ENCODE measurements around the gene HOXB4.

The HOXB4 gene

GRCh38 chr17:48550502-48551213 lies 27.5 kb downstream of the HOXB4 start:
- in situ Hi-C loops (cut with MboI; ENCODE audit: low sequenced_read_pairs) = no loop called here

GRCh38 chr17:48549914-48550501 lies 28.1 kb downstream of the HOXB4 start:
- in situ Hi-C loops (cut with MboI; ENCODE audit: low sequenced_read_pairs) = no loop called here

- in situ Hi-C loops (cut with MboI; ENCODE audit: low sequenced_read_pairs) = no loop called here
Measured at GRCh38 chr17:48549281-48549630, 28.9 kb downstream of the HOXB4 start.

- in situ Hi-C loops (cut with MboI; ENCODE audit: low sequenced_read_pairs) = no loop called here
Measured at GRCh38 chr17:48548523-48549280, 29.4 kb downstream of the HOXB4 start.

- in situ Hi-C loops (cut with MboI; ENCODE audit: low sequenced_read_pairs) = no loop called here
Measured at GRCh38 chr17:48547808-48548522, 30.2 kb downstream of the HOXB4 start.

GRCh38 chr17:48546924-48547807 lies 31.0 kb downstream of the HOXB4 start:
- in situ Hi-C loops (cut with MboI; ENCODE audit: low sequenced_read_pairs) = no loop called here

GRCh38 chr17:48546137-48546923 lies 31.8 kb downstream of the HOXB4 start:
- in situ Hi-C loops (cut with MboI; ENCODE audit: low sequenced_read_pairs) = no loop called here

- in situ Hi-C loops (cut with MboI; ENCODE audit: low sequenced_read_pairs) = no loop called here
Measured at GRCh38 chr17:48545539-48545938, 32.6 kb downstream of the HOXB4 start.

- in situ Hi-C loops (cut with MboI; ENCODE audit: low sequenced_read_pairs) = no loop called here
Measured at GRCh38 chr17:48545022-48545375, 33.2 kb downstream of the HOXB4 start, which contains the start of gene HOXB2. HOXB2 (minus strand) TSS chr17:48545109; CDS start chr17:48544911, 198 bp downstream.

- in situ Hi-C loops (cut with MboI; ENCODE audit: low sequenced_read_pairs) = no loop called here
Measured at GRCh38 chr17:48544349-48545021, 33.7 kb downstream of the HOXB4 start.

- in situ Hi-C loops (cut with MboI; ENCODE audit: low sequenced_read_pairs) = no loop called here
Measured at GRCh38 chr17:48543854-48544348, 34.2 kb downstream of the HOXB4 start.

GRCh38 chr17:48543107-48543853 lies 34.9 kb downstream of the HOXB4 start:
- in situ Hi-C loops (cut with MboI; ENCODE audit: low sequenced_read_pairs) = no loop called here

- in situ Hi-C loops (cut with MboI; ENCODE audit: low sequenced_read_pairs) = no loop called here
Measured at GRCh38 chr17:48542698-48543106, 35.4 kb downstream of the HOXB4 start.

GRCh38 chr17:48542114-48542656 lies 36.0 kb downstream of the HOXB4 start:
- in situ Hi-C loops (cut with MboI; ENCODE audit: low sequenced_read_pairs) = no loop called here

- in situ Hi-C loops (cut with MboI; ENCODE audit: low sequenced_read_pairs) = no loop called here
Measured at GRCh38 chr17:48541577-48542113, 36.5 kb downstream of the HOXB4 start.

GRCh38 chr17:48541036-48541576 lies 37.0 kb downstream of the HOXB4 start:
- in situ Hi-C loops (cut with MboI; ENCODE audit: low sequenced_read_pairs) = no loop called here

- in situ Hi-C loops (cut with MboI; ENCODE audit: low sequenced_read_pairs) = no loop called here
Measured at GRCh38 chr17:48540213-48540612, 37.9 kb downstream of the HOXB4 start.

Measured in HL-60/S4 treated with phorbol 12-myristate 13-acetate at 8.2 ng/mL for 4 days and 3 days (cell line).